Measurements from ENCODE around the gene ARMC10.
"Not testable (repeated sequence)": the region's sequence is repeated elsewhere in the genome, so short reads cannot be mapped to it uniquely, and the experiment has no call there.

ARMC10 gene

GRCh38 chr7:103074519-103075336, at the start of gene ARMC10, which contains the start of gene FBXL13:
TSS of gene ARMC10 (plus strand) at chr7:103075140. CDS start at chr7:103075273, 133 bp downstream.
TSS of gene FBXL13 (minus strand) at chr7:103074796.
- DNase-seq, result peak; percentile 88 to 91

GRCh38 chr7:103025341-103025740, 49.6 kb upstream of the ARMC10 start:
- DNase-seq, result no peak

- no peak for DNase-seq
Measured at GRCh38 chr7:103031024-103031423, 43.9 kb upstream of the ARMC10 start.

GRCh38 chr7:103031781-103032180, 43.2 kb upstream of the ARMC10 start:
- DNase-seq, result no peak

GRCh38 chr7:103034318-103034717, 40.6 kb upstream of the ARMC10 start:
- DNase-seq, result not testable (repeated sequence)

- DNase-seq, result no peak
Measured at GRCh38 chr7:103037476-103037822, 37.5 kb upstream of the ARMC10 start.

GRCh38 chr7:103037823-103038739, 36.9 kb upstream of the ARMC10 start:
- not testable (repeated sequence) for DNase-seq

- DNase-seq, result not testable (repeated sequence)
Measured at GRCh38 chr7:103041815-103042214, 33.1 kb upstream of the ARMC10 start.

GRCh38 chr7:103048833-103049232, 26.1 kb upstream of the ARMC10 start:
- no peak for DNase-seq

GRCh38 chr7:103051519-103051918, 23.4 kb upstream of the ARMC10 start:
- DNase-seq, result no peak

GRCh38 chr7:103056006-103056405, 18.9 kb upstream of the ARMC10 start:
- DNase-seq, result not testable (repeated sequence)

- no peak for DNase-seq
Measured at GRCh38 chr7:103058122-103058521, 16.8 kb upstream of the ARMC10 start.

GRCh38 chr7:103059471-103059870, 15.5 kb upstream of the ARMC10 start:
- DNase-seq, result no peak

- DNase-seq, result no peak
Measured at GRCh38 chr7:103063895-103064294, 11.0 kb upstream of the ARMC10 start.

- DNase-seq, result peak; percentile 41 to 63
Measured at GRCh38 chr7:103065667-103066066, 9.3 kb upstream of the ARMC10 start.

- DNase-seq, result no peak
Measured at GRCh38 chr7:103068414-103069403, 6.2 kb upstream of the ARMC10 start.

GRCh38 chr7:103071000-103071399, 3.9 kb upstream of the ARMC10 start:
- DNase-seq, result no peak

GRCh38 chr7:103073989-103074518, 886 bp upstream of the ARMC10 start:
- no peak for DNase-seq

GRCh38 chr7:103075337-103075918, 488 bp downstream of the ARMC10 start:
- peak; percentile 80 to 84 for DNase-seq

GRCh38 chr7:103076764-103077163, 1.8 kb downstream of the ARMC10 start:
- no peak for DNase-seq

- DNase-seq, result no peak
Measured at GRCh38 chr7:103077318-103077717, 2.4 kb downstream of the ARMC10 start.

- not testable (repeated sequence) for DNase-seq
Measured at GRCh38 chr7:103078226-103078625, 3.3 kb downstream of the ARMC10 start.
